WTC11 (cell line): Measurements from ENCODE around the gene OTOG. TPM values are rescaled to one million over a fixed set of nuclear protein-coding genes. Genes with fewer than 3 reads are reported as not detected.

ENCODE experiments used
- ATAC-seq: fragments of 200-7000 bp; cut with Tn5 transposase; 2 replicates; pipeline ENCODE4 v1.10.0; 2021; ENCODE audit warnings: mild to moderate bottlenecking, moderate library complexity
- CTCF ChIA-PET: fragments of 300-600 bp; sonication (Branson Sonifier 250); formaldehyde crosslinking; loops from one replicate; lab custom pipeline; 2021; ENCODE audit warnings: antibody characterized with exemption; lab: Charles Lee
- POLR2A ChIA-PET: fragments of 350-600 bp; sonication (Branson Sonifier 250); formaldehyde crosslinking; loops from one replicate; lab custom pipeline; 2021; ENCODE audit warnings: antibody characterized with exemption; lab: Charles Lee
- DNase-seq: peaks from one replicate; pipeline ENCODE4 v3.0.0; 2021; ENCODE audit warnings: low spot score
- H3K27ac Mint-ChIP-seq: 2 replicates; pipeline ENCODE4 v1.8.0; 2021; ENCODE audit warnings: mixed read lengths
- H3K27me3 Mint-ChIP-seq: 2 replicates; pipeline ENCODE4 v1.8.0; 2021; ENCODE audit warnings: low read depth, mild to moderate bottlenecking, moderate library complexity, mixed read lengths
- H3K36me3 Mint-ChIP-seq: 2 replicates; pipeline ENCODE4 v1.8.0; 2021; ENCODE audit warnings: mixed read lengths
- H3K4me1 Mint-ChIP-seq: 2 replicates; pipeline ENCODE4 v1.8.0; 2022; ENCODE audit warnings: mixed read lengths
- H3K4me3 Mint-ChIP-seq: 2 replicates; pipeline ENCODE4 v1.8.0; 2021; ENCODE audit warnings: mild to moderate bottlenecking, moderate library complexity, mixed read lengths
- H3K9me3 Mint-ChIP-seq: 2 replicates; pipeline ENCODE4 v1.8.0; 2021; ENCODE audit warnings: mixed read lengths
- ESRRA ChIP-seq: sonication (generic); formaldehyde crosslinking; IDR thresholded peaks from 2 replicates; pipeline ENCODE4 v1.8.1; 2022; ENCODE audit warnings: mild to moderate bottlenecking, missing genetic modification reagents, borderline replicate concordance
- ETV6 ChIP-seq: sonication (generic); formaldehyde crosslinking; IDR thresholded peaks from 2 replicates; pipeline ENCODE4 v1.8.1; 2022; ENCODE audit warnings: mild to moderate bottlenecking, missing genetic modification reagents
- FOXJ3 ChIP-seq: sonication (generic); formaldehyde crosslinking; IDR thresholded peaks from 2 replicates; pipeline ENCODE4 v1.9.0; 2021; ENCODE audit warnings: missing genetic modification reagents, mild to moderate bottlenecking, borderline replicate concordance
- FOXP1 ChIP-seq: sonication (generic); formaldehyde crosslinking; IDR thresholded peaks from 2 replicates; pipeline ENCODE4 v1.8.0; 2022; ENCODE audit warnings: missing genetic modification reagents, mild to moderate bottlenecking, moderate library complexity, borderline replicate concordance
- GABPB1 ChIP-seq: sonication (generic); formaldehyde crosslinking; IDR thresholded peaks from 2 replicates; pipeline ENCODE4 v1.8.1; 2023; ENCODE audit warnings: mild to moderate bottlenecking, missing genetic modification reagents
- HMGA2 ChIP-seq: fragments of 250-450 bp; sonication (Bioruptor Pico); IDR thresholded peaks from 2 replicates; pipeline ENCODE4 v1.4.0; 2021; ENCODE audit warnings: mild to moderate bottlenecking, moderate library complexity
- JAZF1 ChIP-seq: fragments of 250-450 bp; sonication (Bioruptor Pico); IDR thresholded peaks from 2 replicates; pipeline ENCODE4 v1.9.0; 2021; ENCODE audit warnings: moderate library complexity, mild to moderate bottlenecking, inconsistent platforms
- JUN ChIP-seq: sonication (generic); formaldehyde crosslinking; IDR thresholded peaks from 2 replicates; pipeline ENCODE4 v1.8.0; 2023; ENCODE audit warnings: mild to moderate bottlenecking, missing genetic modification reagents
- NR2C2 ChIP-seq: sonication (generic); formaldehyde crosslinking; IDR thresholded peaks from 2 replicates; pipeline ENCODE4 v1.8.0; 2022; ENCODE audit warnings: mild to moderate bottlenecking, missing genetic modification reagents
- NR3C1 ChIP-seq: sonication (generic); formaldehyde crosslinking; conservative IDR thresholded peaks from 2 replicates; pipeline ENCODE4 v1.8.1; 2023; ENCODE audit warnings: low read depth, mild to moderate bottlenecking, missing genetic modification reagents
- RELA ChIP-seq: sonication (generic); formaldehyde crosslinking; IDR thresholded peaks from 2 replicates; pipeline ENCODE4 v1.8.1; 2022; ENCODE audit warnings: missing genetic modification reagents, mild to moderate bottlenecking, borderline replicate concordance
- RORB ChIP-seq: fragments of 250-450 bp; sonication (Bioruptor Pico); IDR thresholded peaks from 2 replicates; pipeline ENCODE4 v1.9.0; 2021; ENCODE audit warnings: mild to moderate bottlenecking
- SMAD4 ChIP-seq: sonication (generic); formaldehyde crosslinking; IDR thresholded peaks from 2 replicates; pipeline ENCODE4 v1.8.0; 2022; ENCODE audit warnings: mild to moderate bottlenecking, missing genetic modification reagents
- TCF7 ChIP-seq: sonication (generic); formaldehyde crosslinking; IDR thresholded peaks from 2 replicates; pipeline ENCODE4 v1.8.0; 2022; ENCODE audit warnings: mild to moderate bottlenecking, low read depth, missing genetic modification reagents, moderate library complexity
- TEAD4 ChIP-seq: sonication (generic); formaldehyde crosslinking; IDR thresholded peaks from 2 replicates; pipeline ENCODE4 v1.8.0; 2022; ENCODE audit warnings: mild to moderate bottlenecking, missing genetic modification reagents
- ZNF263 ChIP-seq: sonication (generic); formaldehyde crosslinking; IDR thresholded peaks from 2 replicates; pipeline ENCODE4 v1.8.1; 2022; ENCODE audit warnings: low read depth, mild to moderate bottlenecking, moderate library complexity, missing genetic modification reagents
- ZNF317 ChIP-seq: sonication (generic); formaldehyde crosslinking; IDR thresholded peaks from 2 replicates; pipeline ENCODE4 v1.8.1; 2023; ENCODE audit warnings: low read depth, mild to moderate bottlenecking, moderate library complexity, missing genetic modification reagents, borderline replicate concordance
- ZNF396 ChIP-seq: fragments of 250-450 bp; sonication (Bioruptor Pico); IDR thresholded peaks from 2 replicates; pipeline ENCODE4 v1.8.0; 2021; ENCODE audit warnings: mild to moderate bottlenecking, moderate library complexity, borderline replicate concordance
- total RNA-seq: library from RNA; stranded (reverse); gene quantifications from 3 replicates; pipeline ENCODE4 v1.2.3, GENCODE V29; 2021
- TF ChIP-seq, protein P1 (sequence below): sonication (generic); formaldehyde crosslinking; IDR thresholded peaks from 2 replicates; pipeline ENCODE4 v1.8.1; 2023; ENCODE audit warnings: mild to moderate bottlenecking, missing genetic modification reagents, moderate library complexity
- TF ChIP-seq, protein P2 (sequence below): fragments of 200-600 bp; IDR thresholded peaks from 2 replicates; pipeline ENCODE4 v1.8.0; 2022; ENCODE audit warnings: antibody characterized with exemption
- TF ChIP-seq, protein P3 (sequence below): sonication (generic); formaldehyde crosslinking; IDR thresholded peaks from 2 replicates; pipeline ENCODE4 v1.8.0; 2022; ENCODE audit warnings: mild to moderate bottlenecking, missing genetic modification reagents
- TF ChIP-seq, protein P4 (sequence below): sonication (generic); formaldehyde crosslinking; IDR thresholded peaks from 2 replicates; pipeline ENCODE4 v1.8.0; 2023; ENCODE audit warnings: missing genetic modification reagents
- TF ChIP-seq, protein P5 (sequence below): sonication (generic); formaldehyde crosslinking; IDR thresholded peaks from 2 replicates; pipeline ENCODE4 v1.8.0; 2022; ENCODE audit warnings: mild to moderate bottlenecking, missing genetic modification reagents
- TF ChIP-seq, protein P6 (sequence below): fragments of 250-450 bp; sonication (Bioruptor Pico); IDR thresholded peaks from 2 replicates; pipeline ENCODE4 v2.1.2; 2022; ENCODE audit warnings: mild to moderate bottlenecking, moderate library complexity

The OTOG gene
- total RNA-seq, 1 experiment from 2014 or later, result 1.4 TPM

DNA sequence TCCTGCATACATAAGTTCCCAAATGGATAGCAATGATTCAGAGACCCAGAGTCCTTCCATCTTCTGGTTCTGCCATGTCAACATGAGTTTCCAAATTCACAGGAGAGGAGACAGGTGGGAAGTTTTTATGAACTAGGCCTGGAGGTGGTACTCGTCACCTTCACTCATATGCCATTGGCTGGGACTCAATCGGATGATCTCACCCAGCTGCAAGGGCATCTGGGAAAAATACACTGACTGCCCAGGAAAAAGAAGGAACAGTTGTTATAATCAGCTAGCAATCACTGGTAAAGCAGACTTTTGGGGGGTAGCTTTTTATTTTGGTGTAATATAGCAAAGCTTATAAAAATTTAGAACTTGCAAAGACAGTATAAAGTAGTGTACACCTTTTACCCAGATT lies 83.9 kb downstream of the OTOG start:
- no peak for ATAC-seq
- POLR2A ChIA-PET, result no interaction called here
- CTCF ChIA-PET, result interaction anchor here (1.2 to 1.3 kb wide), 2 partner anchors 32 to 100 kb away, joined by 4 read pairs; no protein-coding TSS in a partner anchor
- H3K36me3 Mint-ChIP-seq, result no peaks in the 10 kb centered on the region
- TF ChIP-seq RORB (CRISPR knock-in tag) (no peak), JUN (CRISPR knock-in tag) (no peak), ZNF263 (CRISPR knock-in tag) (no peak), TCF7 (CRISPR knock-in tag) (no peak), JAZF1 (CRISPR knock-in tag) (no peak), TEAD4 (CRISPR knock-in tag) (no peak), RELA (CRISPR knock-in tag) (no peak), SMAD4 (CRISPR knock-in tag) (no peak)
- TF ChIP-seq, protein P1, sequence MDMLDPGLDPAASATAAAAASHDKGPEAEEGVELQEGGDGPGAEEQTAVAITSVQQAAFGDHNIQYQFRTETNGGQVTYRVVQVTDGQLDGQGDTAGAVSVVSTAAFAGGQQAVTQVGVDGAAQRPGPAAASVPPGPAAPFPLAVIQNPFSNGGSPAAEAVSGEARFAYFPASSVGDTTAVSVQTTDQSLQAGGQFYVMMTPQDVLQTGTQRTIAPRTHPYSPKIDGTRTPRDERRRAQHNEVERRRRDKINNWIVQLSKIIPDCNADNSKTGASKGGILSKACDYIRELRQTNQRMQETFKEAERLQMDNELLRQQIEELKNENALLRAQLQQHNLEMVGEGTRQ (CRISPR knock-in tag), result no peak
- no peaks in the 10 kb centered on the region for H3K9me3 Mint-ChIP-seq
- H3K27me3 Mint-ChIP-seq, result peaks cover 11% of the 10 kb centered on the region; the same call in 1 of the 2 replicates
- no peaks in the 10 kb centered on the region for H3K4me1 Mint-ChIP-seq
- DNase-seq, result no peak
- H3K27ac Mint-ChIP-seq, result no peak overlapping the region
- H3K4me3 Mint-ChIP-seq, result no peak overlapping the region

DNA sequence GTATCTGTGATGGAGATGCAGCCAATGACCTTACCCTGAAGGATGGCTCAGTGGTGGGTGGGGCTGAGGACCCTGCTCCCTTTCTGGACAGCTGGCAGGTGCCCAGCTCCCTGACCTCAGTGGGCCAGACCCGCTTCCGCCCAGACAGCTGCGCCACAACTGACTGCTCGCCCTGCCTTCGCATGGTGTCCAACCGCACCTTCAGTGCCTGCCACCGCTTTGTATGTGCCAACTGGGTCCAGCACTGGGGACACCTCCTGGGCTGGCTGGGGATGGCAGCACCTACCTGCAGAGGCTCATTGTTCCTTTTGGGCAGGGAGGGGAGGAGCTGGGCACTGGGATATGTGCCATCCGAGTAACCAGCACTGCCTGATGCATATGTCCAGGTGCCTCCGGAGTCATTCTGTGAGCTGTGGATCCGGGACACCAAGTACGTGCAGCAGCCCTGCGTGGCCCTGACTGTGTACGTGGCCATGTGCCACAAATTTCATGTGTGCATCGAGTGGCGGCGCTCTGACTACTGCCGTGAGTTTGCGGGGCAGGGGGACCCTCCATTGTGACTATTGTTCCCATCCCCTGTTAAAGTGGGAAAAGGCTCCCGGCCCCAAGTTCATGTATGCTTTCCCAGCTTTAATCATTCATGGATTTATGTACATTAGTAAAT lies 84.8 kb downstream of the OTOG start:
- H3K27me3 Mint-ChIP-seq, result peaks cover 2% of the 10 kb centered on the region; the same call in 1 of the 2 replicates
- H3K4me3 Mint-ChIP-seq, result no peak overlapping the region
- H3K36me3 Mint-ChIP-seq, result no peaks in the 10 kb centered on the region
- no peaks in the 10 kb centered on the region for H3K9me3 Mint-ChIP-seq
- POLR2A ChIA-PET, result no interaction called here
- H3K4me1 Mint-ChIP-seq, result no peaks in the 10 kb centered on the region
- CTCF ChIA-PET, result interaction anchor here (1.2 to 1.3 kb wide), 2 partner anchors 32 to 99 kb away, joined by 4 read pairs; no protein-coding TSS in a partner anchor
- ATAC-seq, result peak; percentile 46
- no peak for DNase-seq
- no peak overlapping the region for H3K27ac Mint-ChIP-seq
- no peak for TF ChIP-seq FOXP1
- TF ChIP-seq JUN (CRISPR knock-in tag), result no peak
- TF ChIP-seq HMGA2, result no peak
- no peak for TF ChIP-seq SMAD4 (CRISPR knock-in tag)
- TF ChIP-seq ZNF317, result no peak
- TF ChIP-seq, all 79 proteins: peak for 0

DNA sequence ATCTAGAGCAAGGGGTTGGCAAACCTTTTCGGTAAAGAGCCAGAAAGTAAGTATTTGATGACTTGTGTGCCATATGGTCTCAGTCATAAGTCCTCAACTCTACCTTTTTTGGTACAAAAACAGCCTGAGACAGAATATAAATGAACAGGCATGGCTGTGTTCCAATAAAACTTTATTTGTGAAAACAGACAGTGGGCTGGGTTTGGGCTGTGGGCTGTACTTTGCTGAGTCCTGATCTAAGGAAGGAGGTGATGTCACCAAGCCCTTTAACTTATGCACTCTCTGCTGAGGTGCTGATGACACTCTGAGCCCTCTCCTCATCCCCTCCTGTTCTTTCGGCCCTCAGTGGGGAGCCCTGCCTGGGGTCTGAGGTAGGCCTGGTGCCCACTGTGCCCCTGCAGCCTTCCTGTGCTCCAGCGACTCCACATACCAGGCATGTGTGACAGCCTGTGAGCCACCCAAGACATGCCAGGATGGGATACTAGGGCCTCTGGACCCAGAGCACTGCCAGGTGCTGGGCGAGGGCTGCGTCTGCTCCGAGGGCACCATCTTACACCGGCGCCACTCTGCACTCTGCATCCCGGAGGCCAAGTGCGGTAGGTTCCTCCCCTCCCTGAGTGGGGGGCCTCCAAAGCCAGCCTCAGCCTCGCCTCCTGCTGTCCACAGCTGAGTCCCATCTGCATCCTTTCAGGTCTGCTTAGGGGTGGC lies 86.4 kb downstream of the OTOG start:
- H3K4me1 Mint-ChIP-seq, result no peaks in the 10 kb centered on the region
- DNase-seq, result no peak
- POLR2A ChIA-PET, result no interaction called here
- no peak overlapping the region for H3K27ac Mint-ChIP-seq
- H3K27me3 Mint-ChIP-seq, result peaks cover 2% of the 10 kb centered on the region
- no peak overlapping the region for H3K4me3 Mint-ChIP-seq
- CTCF ChIA-PET, result interaction anchor here (1.3 to 2.7 kb wide), 2 partner anchors 13 to 88 kb away, joined by 3 to 12 read pairs; no protein-coding TSS in a partner anchor
- no peaks in the 10 kb centered on the region for H3K36me3 Mint-ChIP-seq
- H3K9me3 Mint-ChIP-seq, result no peaks in the 10 kb centered on the region
- no peak for ATAC-seq
- TF ChIP-seq, protein P2, sequence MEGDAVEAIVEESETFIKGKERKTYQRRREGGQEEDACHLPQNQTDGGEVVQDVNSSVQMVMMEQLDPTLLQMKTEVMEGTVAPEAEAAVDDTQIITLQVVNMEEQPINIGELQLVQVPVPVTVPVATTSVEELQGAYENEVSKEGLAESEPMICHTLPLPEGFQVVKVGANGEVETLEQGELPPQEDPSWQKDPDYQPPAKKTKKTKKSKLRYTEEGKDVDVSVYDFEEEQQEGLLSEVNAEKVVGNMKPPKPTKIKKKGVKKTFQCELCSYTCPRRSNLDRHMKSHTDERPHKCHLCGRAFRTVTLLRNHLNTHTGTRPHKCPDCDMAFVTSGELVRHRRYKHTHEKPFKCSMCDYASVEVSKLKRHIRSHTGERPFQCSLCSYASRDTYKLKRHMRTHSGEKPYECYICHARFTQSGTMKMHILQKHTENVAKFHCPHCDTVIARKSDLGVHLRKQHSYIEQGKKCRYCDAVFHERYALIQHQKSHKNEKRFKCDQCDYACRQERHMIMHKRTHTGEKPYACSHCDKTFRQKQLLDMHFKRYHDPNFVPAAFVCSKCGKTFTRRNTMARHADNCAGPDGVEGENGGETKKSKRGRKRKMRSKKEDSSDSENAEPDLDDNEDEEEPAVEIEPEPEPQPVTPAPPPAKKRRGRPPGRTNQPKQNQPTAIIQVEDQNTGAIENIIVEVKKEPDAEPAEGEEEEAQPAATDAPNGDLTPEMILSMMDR, result no peak
- TF ChIP-seq ZNF263 (CRISPR knock-in tag) (no peak), NR2C2 (CRISPR knock-in tag) (no peak), JUN (CRISPR knock-in tag) (no peak), TCF7 (CRISPR knock-in tag) (no peak), FOXJ3 (CRISPR knock-in tag) (no peak), NR3C1 (no peak), ZNF396 (CRISPR knock-in tag) (no peak), ETV6 (CRISPR knock-in tag) (no peak), ESRRA (CRISPR knock-in tag) (no peak), GABPB1 (CRISPR knock-in tag) (no peak), RELA (CRISPR knock-in tag) (no peak)
- TF ChIP-seq, protein P3, sequence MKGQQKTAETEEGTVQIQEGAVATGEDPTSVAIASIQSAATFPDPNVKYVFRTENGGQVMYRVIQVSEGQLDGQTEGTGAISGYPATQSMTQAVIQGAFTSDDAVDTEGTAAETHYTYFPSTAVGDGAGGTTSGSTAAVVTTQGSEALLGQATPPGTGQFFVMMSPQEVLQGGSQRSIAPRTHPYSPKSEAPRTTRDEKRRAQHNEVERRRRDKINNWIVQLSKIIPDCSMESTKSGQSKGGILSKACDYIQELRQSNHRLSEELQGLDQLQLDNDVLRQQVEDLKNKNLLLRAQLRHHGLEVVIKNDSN (CRISPR knock-in tag), result no peak
- TF ChIP-seq, protein P4, sequence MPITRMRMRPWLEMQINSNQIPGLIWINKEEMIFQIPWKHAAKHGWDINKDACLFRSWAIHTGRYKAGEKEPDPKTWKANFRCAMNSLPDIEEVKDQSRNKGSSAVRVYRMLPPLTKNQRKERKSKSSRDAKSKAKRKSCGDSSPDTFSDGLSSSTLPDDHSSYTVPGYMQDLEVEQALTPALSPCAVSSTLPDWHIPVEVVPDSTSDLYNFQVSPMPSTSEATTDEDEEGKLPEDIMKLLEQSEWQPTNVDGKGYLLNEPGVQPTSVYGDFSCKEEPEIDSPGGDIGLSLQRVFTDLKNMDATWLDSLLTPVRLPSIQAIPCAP (CRISPR knock-in tag), result no peak
- TF ChIP-seq, protein P5, sequence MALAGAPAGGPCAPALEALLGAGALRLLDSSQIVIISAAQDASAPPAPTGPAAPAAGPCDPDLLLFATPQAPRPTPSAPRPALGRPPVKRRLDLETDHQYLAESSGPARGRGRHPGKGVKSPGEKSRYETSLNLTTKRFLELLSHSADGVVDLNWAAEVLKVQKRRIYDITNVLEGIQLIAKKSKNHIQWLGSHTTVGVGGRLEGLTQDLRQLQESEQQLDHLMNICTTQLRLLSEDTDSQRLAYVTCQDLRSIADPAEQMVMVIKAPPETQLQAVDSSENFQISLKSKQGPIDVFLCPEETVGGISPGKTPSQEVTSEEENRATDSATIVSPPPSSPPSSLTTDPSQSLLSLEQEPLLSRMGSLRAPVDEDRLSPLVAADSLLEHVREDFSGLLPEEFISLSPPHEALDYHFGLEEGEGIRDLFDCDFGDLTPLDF (CRISPR knock-in tag), result no peak
- TF ChIP-seq, protein P6, sequence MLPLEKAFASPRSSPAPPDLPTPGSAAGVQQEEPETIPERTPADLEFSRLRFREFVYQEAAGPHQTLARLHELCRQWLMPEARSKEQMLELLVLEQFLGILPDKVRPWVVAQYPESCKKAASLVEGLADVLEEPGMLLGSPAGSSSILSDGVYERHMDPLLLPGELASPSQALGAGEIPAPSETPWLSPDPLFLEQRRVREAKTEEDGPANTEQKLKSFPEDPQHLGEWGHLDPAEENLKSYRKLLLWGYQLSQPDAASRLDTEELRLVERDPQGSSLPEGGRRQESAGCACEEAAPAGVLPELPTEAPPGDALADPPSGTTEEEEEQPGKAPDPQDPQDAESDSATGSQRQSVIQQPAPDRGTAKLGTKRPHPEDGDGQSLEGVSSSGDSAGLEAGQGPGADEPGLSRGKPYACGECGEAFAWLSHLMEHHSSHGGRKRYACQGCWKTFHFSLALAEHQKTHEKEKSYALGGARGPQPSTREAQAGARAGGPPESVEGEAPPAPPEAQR (CRISPR knock-in tag), result no peak
